Natural killer cell treated with Interleukin-12 subunit alpha and Interleukin-12 subunit beta and Interleukin-15 and Interleukin-18, amount 100 ng/mL, for 72 hours (primary cell): Measurements from ENCODE around the gene MRPL27. TPM values are rescaled to one million over a fixed set of nuclear protein-coding genes. Genes with fewer than 3 reads are reported as not detected.

Experiments used
- ATAC-seq, 2 donors: fragments of 150-1000 bp; cut with Tn5 transposase in 1 of 2; sonication (Bioruptor Pico), chemical (Tn5 transposase) in 1 of 2; 2 replicates each; pipeline ENCODE4 v1.10.0; 2021
- DNase-seq: peaks from one replicate; pipeline ENCODE4 v3.0.0; 2022; ENCODE audit warnings: low spot score
- H3K27ac Mint-ChIP-seq, 2 donors: 1 replicate in 1 of 2; 2 replicates in 1 of 2; pipeline ENCODE4 v1.8.0; 2022; ENCODE audit warnings: mixed read lengths in 2 of 2, mild to moderate bottlenecking in 1 of 2, moderate library complexity in 1 of 2
- H3K27me3 Mint-ChIP-seq, 2 donors: 1 replicate in 1 of 2; 2 replicates in 1 of 2; pipeline ENCODE4 v1.8.0; 2022; ENCODE audit warnings: mixed read lengths in 2 of 2
- H3K36me3 Mint-ChIP-seq: one replicate; pipeline ENCODE4 v1.8.0; 2022; ENCODE audit warnings: mixed read lengths
- H3K4me1 Mint-ChIP-seq, 2 donors: 1 replicate in 1 of 2; 2 replicates in 1 of 2; pipeline ENCODE4 v1.8.0; 2022; ENCODE audit warnings: low read depth in 2 of 2, mixed read lengths in 2 of 2, mild to moderate bottlenecking in 1 of 2
- H3K4me3 Mint-ChIP-seq: one replicate; pipeline ENCODE4 v1.8.0; 2022; ENCODE audit warnings: mixed read lengths
- H3K9me3 Mint-ChIP-seq: 2 replicates; pipeline ENCODE4 v1.8.0; 2022; ENCODE audit warnings: mixed read lengths
- total RNA-seq, 2 donors: library from RNA; stranded (reverse); gene quantifications; one replicate each; pipeline ENCODE4 v1.2.3, GENCODE V29; 2022

The MRPL27 gene
- total RNA-seq, 2 donors from 2014 or later: 62.7 to 77.7 TPM

DNA sequence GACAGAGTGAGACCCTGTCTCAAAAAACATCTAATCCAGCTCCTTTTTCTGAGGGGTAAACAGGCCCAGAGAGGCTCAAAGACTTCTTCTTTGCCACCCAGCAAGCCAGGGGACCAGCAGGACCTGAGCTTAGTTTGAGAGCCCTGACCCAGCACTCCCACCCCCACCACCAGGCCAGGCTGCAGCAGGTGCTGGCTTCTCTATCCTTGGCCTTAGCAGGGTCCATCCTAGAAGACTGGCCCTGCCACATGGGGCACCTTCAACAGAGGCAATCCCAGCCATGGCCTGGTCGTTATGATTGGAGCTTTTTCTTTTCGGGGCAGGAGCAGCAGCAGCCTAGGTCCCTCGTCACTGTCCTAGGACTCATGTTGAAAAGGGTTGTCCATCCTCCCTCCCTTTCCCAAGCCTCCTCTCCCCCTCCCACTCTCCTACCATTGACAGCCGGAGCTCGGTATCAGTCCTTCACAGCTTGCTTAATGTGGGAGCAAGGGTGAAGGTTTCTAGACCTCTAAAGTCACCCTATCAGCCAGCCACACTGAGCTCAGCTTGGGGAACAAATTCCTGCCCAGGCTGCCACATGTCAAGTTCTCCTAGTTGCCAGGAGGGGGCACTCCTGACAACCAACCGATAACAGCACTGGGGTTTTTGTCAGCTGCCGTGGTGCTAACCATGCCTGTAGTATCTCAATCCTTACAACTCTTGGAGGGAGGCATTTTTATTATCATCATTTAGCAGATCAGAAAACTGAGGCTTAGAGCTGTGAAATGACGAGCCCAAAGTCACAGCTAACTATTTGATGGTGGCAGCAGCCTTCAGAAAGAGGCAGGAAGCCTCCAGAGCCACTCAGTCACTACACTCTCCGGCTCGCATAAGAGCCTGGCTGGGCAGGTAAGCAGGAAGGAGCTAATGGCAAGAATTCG lies 11.2 kb downstream of the MRPL27 start:
- H3K36me3 Mint-ChIP-seq: no peaks in the 10 kb centered on the region
- ATAC-seq (peak; percentile 80), DNase-seq (no peak)
- no peaks in the 10 kb centered on the region for H3K27me3 Mint-ChIP-seq
- H3K27ac Mint-ChIP-seq: peak overlapping the region in 1 of 2 donors; percentile 46
- peaks cover 6 to 17% of the 10 kb centered on the region in 2 donors for H3K4me1 Mint-ChIP-seq
- no peak overlapping the region for H3K4me3 Mint-ChIP-seq
- no peaks in the 10 kb centered on the region for H3K9me3 Mint-ChIP-seq

GRCh38 chr17:50360486-50361115 lies 12.4 kb downstream of the MRPL27 start:
- H3K4me3 Mint-ChIP-seq: no peak overlapping the region
- H3K4me1 Mint-ChIP-seq: peaks cover 6 to 15% of the 10 kb centered on the region in 2 donors
- no peaks in the 10 kb centered on the region for H3K27me3 Mint-ChIP-seq
- H3K36me3 Mint-ChIP-seq: no peaks in the 10 kb centered on the region
- no peak overlapping the region for H3K27ac Mint-ChIP-seq
- DNase-seq: no peak
- no peaks in the 10 kb centered on the region for H3K9me3 Mint-ChIP-seq
- no peak for ATAC-seq

- Mint-ChIP-seq H3K4me1 (peaks cover 6 to 11% of the 10 kb centered on the region in 2 donors), H3K27me3 (no peaks in the 10 kb centered on the region), H3K36me3 (no peaks in the 10 kb centered on the region), H3K27ac (no peak overlapping the region), H3K4me3 (no peak overlapping the region), H3K9me3 (no peaks in the 10 kb centered on the region)
- ATAC-seq (no peak), DNase-seq (no peak)
Observed at GRCh38 chr17:50359998-50360461, 13.0 kb downstream of the MRPL27 start.

- Mint-ChIP-seq H3K4me3 (no peak overlapping the region), H3K4me1 (peaks cover 6 to 11% of the 10 kb centered on the region in 2 donors), H3K9me3 (no peaks in the 10 kb centered on the region), H3K27ac (peak overlapping the region in 1 of 2 donors; percentile 63), H3K27me3 (no peaks in the 10 kb centered on the region), H3K36me3 (no peaks in the 10 kb centered on the region)
- DNase-seq (no peak), ATAC-seq (no peak)
Observed at GRCh38 chr17:50359005-50359699, 13.8 kb downstream of the MRPL27 start.

DNA sequence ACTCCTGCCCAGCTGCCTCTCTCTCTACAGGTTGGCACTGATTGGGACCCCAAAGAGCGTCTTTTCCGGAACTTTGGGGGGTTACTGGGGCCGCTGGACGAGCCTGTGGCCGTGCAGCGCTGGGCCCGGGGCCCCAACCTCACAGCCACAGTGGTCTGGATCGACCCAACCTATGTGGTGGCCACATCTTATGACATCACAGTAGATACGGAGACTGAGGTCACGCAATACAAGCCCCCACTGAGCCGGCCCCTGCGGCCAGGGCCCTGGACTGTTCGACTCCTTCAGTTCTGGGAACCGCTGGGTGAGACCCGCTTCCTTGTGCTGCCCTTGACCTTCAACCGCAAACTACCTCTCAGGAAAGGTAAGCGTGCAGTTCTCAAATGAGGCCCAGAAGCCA lies 14.8 kb downstream of the MRPL27 start:
- no peak for ATAC-seq
- peaks cover 6 to 13% of the 10 kb centered on the region in 2 donors for H3K4me1 Mint-ChIP-seq

DNA sequence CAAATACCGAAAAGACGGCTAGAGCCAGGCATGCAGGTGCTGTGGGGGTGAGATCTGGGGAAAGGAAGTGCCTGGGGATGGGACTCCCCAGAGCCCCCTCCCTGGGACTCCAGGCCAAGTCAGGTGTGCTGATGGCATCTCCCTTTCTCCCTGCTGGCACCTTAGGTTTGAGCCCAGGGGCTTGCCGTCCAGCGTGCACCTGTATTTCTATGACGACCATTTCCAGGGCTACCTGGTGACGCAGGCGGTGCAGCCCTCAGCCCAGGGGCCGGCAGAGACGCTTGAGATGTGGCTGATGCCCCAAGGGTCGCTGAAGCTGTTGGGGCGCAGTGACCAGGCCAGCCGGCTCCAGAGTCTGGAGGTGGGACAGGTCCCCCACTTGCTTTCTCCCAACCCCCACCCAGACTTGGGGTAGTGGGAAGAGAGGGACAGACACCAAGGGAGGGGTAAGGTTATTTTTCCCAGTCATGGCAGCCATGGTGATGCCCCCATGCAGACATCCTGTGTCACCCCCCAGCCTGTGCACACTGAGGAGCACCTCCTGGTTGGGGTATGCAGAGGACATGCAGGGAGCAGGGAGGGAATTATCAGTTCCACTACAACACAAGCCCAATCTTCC lies 16.0 kb downstream of the MRPL27 start:
- ATAC-seq (no peak), DNase-seq (no peak)
- Mint-ChIP-seq H3K27ac (no peak overlapping the region), H3K4me1 (peaks cover 3 to 14% of the 10 kb centered on the region in 2 donors), H3K36me3 (no peaks in the 10 kb centered on the region), H3K9me3 (no peaks in the 10 kb centered on the region), H3K4me3 (no peak overlapping the region), H3K27me3 (no peaks in the 10 kb centered on the region)

More for the DNA sequence above, 14.8 kb downstream of the MRPL27 start:
- Mint-ChIP-seq H3K27ac (no peak overlapping the region), H3K9me3 (no peaks in the 10 kb centered on the region), H3K4me3 (no peak overlapping the region), H3K36me3 (no peaks in the 10 kb centered on the region), H3K27me3 (no peaks in the 10 kb centered on the region)
- DNase-seq: no peak

GRCh38 chr17:50356418-50356817 lies 16.6 kb downstream of the MRPL27 start:
- no peak for ATAC-seq
- Mint-ChIP-seq H3K4me1 (peaks cover 0 to 18% of the 10 kb centered on the region in 2 donors), H3K9me3 (no peaks in the 10 kb centered on the region), H3K27me3 (no peaks in the 10 kb centered on the region), H3K4me3 (no peak overlapping the region), H3K27ac (no peak overlapping the region), H3K36me3 (no peaks in the 10 kb centered on the region)
- no peak for DNase-seq

DNA sequence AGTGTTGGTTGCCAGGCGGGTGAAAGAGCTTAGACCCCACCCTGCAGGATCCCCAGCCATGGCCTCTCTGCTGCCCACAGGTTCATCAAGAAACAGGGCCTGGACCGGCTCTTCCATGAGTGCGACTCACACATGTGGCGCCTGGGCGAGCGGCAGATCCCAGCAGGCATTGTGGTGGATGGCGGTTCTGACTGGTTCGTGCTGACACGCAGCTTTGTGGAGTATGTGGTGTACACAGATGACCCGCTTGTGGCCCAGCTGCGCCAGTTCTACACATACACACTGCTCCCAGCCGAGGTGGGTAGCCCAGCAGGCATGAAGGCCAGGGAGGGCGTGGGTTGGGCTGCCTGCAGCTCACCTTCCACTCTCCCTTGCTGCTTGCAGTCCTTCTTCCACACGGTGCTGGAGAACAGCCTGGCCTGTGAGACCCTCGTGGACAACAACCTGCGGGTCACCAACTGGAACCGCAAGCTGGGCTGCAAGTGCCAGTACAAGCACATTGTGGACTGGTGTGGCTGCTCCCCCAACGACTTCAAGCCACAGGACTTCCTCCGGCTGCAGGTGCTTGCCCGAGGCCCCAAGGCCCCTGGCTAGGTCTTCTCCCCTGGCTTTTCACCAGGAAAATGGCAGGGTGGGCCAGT lies 17.2 kb downstream of the MRPL27 start:
- no peaks in the 10 kb centered on the region for H3K27me3 Mint-ChIP-seq
- peaks cover 0 to 21% of the 10 kb centered on the region in 2 donors for H3K4me1 Mint-ChIP-seq
- no peaks in the 10 kb centered on the region for H3K9me3 Mint-ChIP-seq
- no peak for DNase-seq
- no peak overlapping the region for H3K27ac Mint-ChIP-seq
- no peak overlapping the region for H3K4me3 Mint-ChIP-seq
- H3K36me3 Mint-ChIP-seq: no peaks in the 10 kb centered on the region
- ATAC-seq: no peak

DNA sequence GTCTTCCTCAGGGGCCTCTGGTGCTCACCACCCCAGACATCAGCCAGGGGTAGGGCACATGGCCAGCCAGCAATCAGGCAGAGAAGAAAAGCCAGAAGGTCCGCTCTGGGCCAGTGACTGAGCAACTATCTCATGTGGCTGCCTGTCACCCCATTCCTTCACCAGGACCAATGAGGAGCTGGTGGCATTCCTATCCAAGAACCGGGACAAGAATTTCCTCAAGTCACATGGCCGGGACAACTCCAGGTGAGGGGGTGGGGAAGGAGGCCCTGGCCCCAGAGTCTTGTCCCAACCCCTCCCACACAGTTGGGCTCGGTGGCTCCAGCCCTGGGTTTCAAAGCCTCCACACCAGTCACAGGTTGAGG lies 17.7 kb downstream of the MRPL27 start:
- H3K4me1 Mint-ChIP-seq: peaks cover 0 to 24% of the 10 kb centered on the region in 2 donors
- H3K27me3 Mint-ChIP-seq: no peaks in the 10 kb centered on the region
- H3K9me3 Mint-ChIP-seq: no peaks in the 10 kb centered on the region
- no peak for ATAC-seq
- H3K4me3 Mint-ChIP-seq: no peak overlapping the region
- no peak for DNase-seq
- H3K36me3 Mint-ChIP-seq: no peaks in the 10 kb centered on the region
- H3K27ac Mint-ChIP-seq: no peak overlapping the region

DNA sequence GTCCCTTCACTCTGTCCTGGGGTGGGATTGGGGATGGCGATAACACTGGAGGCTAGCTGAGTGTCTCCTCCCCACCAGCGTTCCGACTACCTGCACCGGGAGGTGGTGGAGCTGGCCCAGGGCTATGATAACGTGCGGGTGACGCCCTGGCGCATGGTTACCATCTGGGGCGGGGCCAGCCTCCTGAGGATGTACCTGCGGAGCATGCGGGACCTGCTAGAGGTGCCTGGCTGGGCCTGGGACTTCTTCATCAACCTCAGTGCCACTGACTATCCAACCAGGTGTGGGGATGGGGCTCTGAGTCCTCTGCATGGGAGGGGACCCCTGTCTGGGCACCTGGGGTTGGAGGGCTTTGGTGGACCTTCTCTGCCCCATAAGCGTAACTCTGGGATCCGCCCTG lies 18.2 kb downstream of the MRPL27 start:
- peaks cover 0 to 24% of the 10 kb centered on the region in 2 donors for H3K4me1 Mint-ChIP-seq
- ATAC-seq (no peak), DNase-seq (no peak)
- H3K36me3 Mint-ChIP-seq: no peaks in the 10 kb centered on the region
- no peak overlapping the region for H3K4me3 Mint-ChIP-seq
- no peaks in the 10 kb centered on the region for H3K9me3 Mint-ChIP-seq
- H3K27me3 Mint-ChIP-seq: no peaks in the 10 kb centered on the region
- no peak overlapping the region for H3K27ac Mint-ChIP-seq

GRCh38 chr17:50354198-50354597 lies 18.8 kb downstream of the MRPL27 start:
- no peaks in the 10 kb centered on the region for H3K9me3 Mint-ChIP-seq
- DNase-seq (no peak), ATAC-seq (no peak)
- H3K27me3 Mint-ChIP-seq: no peaks in the 10 kb centered on the region
- no peak overlapping the region for H3K4me3 Mint-ChIP-seq
- H3K4me1 Mint-ChIP-seq: peaks cover 0 to 22% of the 10 kb centered on the region in 2 donors
- no peak overlapping the region for H3K27ac Mint-ChIP-seq
- H3K36me3 Mint-ChIP-seq: no peaks in the 10 kb centered on the region

GRCh38 chr17:50353600-50354195 lies 19.3 kb downstream of the MRPL27 start:
- no peaks in the 10 kb centered on the region for H3K27me3 Mint-ChIP-seq
- H3K4me1 Mint-ChIP-seq: peaks cover 0 to 21% of the 10 kb centered on the region in 2 donors
- H3K27ac Mint-ChIP-seq: no peak overlapping the region
- ATAC-seq: peak in 1 of 2 donors; percentile 3
- no peak for DNase-seq
- H3K36me3 Mint-ChIP-seq: no peaks in the 10 kb centered on the region
- H3K9me3 Mint-ChIP-seq: no peaks in the 10 kb centered on the region
- H3K4me3 Mint-ChIP-seq: no peak overlapping the region
